Calu3 (cell line): Measurements from ENCODE around the gene C1orf35. TPM values are rescaled to one million over a fixed set of nuclear protein-coding genes. Genes with fewer than 3 reads are reported as not detected.
A peak's percentile ranks its signal among the peaks of the same experiment; 100 is the strongest.

ENCODE experiments used
- BruUV-seq: library from RNA; stranded (reverse); fragments of 400-500 nt; replicated peaks from 2 replicates; lab custom pipeline; 2021; lab: Mats Ljungman, UMichigan
- CTCF ChIA-PET: fragments of 300-600 bp; sonication (Branson Sonifier 250); formaldehyde crosslinking; loops from one replicate; lab custom pipeline; 2022; ENCODE audit warnings: antibody characterized with exemption; lab: Charles Lee
- DNase-seq: peaks from one replicate; pipeline ENCODE4 v3.0.0; 2022
- H3K27ac Mint-ChIP-seq: one replicate; pipeline ENCODE4 v1.8.0; 2022; ENCODE audit warnings: mixed read lengths; ENCODE audit not compliant: unreplicated experiment
- H3K27me3 Mint-ChIP-seq: one replicate; pipeline ENCODE4 v1.8.0; 2022; ENCODE audit warnings: mixed read lengths; ENCODE audit not compliant: unreplicated experiment
- H3K36me3 Mint-ChIP-seq: one replicate; pipeline ENCODE4 v1.8.0; 2022; ENCODE audit warnings: mild to moderate bottlenecking, moderate library complexity, mixed read lengths; ENCODE audit not compliant: insufficient read depth, unreplicated experiment
- H3K4me1 Mint-ChIP-seq: one replicate; pipeline ENCODE4 v1.8.0; 2022; ENCODE audit warnings: mild to moderate bottlenecking, low read depth, mixed read lengths; ENCODE audit not compliant: unreplicated experiment
- H3K4me3 Mint-ChIP-seq: one replicate; pipeline ENCODE4 v1.8.0; 2022; ENCODE audit warnings: mild to moderate bottlenecking, low read depth, moderate library complexity, mixed read lengths; ENCODE audit not compliant: unreplicated experiment
- H3K9me3 Mint-ChIP-seq: one replicate; pipeline ENCODE4 v1.8.0; 2022; ENCODE audit warnings: low read depth, mixed read lengths; ENCODE audit not compliant: unreplicated experiment
- intact Hi-C: fragments of 100-400 bp; cut with micrococcal nuclease; formaldehyde crosslinking; loops from one replicate; pipeline ENCODE4 v1.10.0; 2022; ENCODE audit not compliant: unreplicated experiment
- total RNA-seq: library from RNA; stranded (reverse); gene quantifications from 2 replicates; pipeline ENCODE4 v1.2.3, GENCODE V29; 2022
- TF ChIP-seq, protein P1 (sequence below): fragments of 200-600 bp; IDR thresholded peaks from one replicate; pipeline ENCODE4 v1.8.0; 2022; ENCODE audit warnings: antibody characterized with exemption; ENCODE audit not compliant: unreplicated experiment

Gene C1orf35
- total RNA-seq, 1 experiment from 2014 or later: 38.1 TPM

DNA sequence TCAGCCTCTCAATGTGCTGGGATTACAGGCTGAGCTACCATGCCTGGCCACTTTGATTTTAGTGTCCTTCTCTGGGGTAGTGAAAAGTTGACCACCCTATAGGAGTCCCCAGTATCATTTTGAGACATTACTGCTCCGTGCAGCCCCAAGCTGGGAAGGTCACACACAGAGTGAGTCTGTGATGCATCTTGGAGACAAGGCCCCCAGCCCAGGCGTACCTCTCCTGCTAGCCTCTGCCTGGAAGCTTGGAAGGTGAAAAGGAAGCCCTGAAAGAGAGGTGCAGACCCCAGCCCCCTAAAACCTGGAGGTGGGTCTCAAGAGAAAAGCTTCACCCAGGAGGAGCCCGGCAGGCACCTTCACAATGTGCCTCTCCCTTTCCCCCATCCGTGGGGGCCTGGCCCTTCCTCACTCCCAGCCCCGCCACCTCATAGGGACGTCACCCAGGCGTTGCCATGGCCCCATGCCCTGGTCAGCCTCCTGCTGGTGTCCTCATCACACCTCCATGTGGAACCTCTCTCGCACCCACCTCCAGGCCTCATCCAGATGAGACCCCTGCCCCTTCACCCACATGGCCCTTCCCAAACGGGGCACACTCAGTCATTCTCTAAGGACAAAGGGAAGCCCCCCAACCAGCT, 26.2 kb downstream of the C1orf35 start:
- Mint-ChIP-seq H3K4me3 (no peak overlapping the region), H3K27ac (peak overlapping the region; percentile 20), H3K9me3 (no peaks in the 10 kb centered on the region), H3K36me3 (peaks cover 28% of the 10 kb centered on the region), H3K4me1 (peaks cover 6% of the 10 kb centered on the region), H3K27me3 (peaks cover 60% of the 10 kb centered on the region)
- DNase-seq: no peak
- CTCF ChIA-PET: interaction anchor here (1.2 kb wide), 1 partner anchor 77 kb away, joined by 4 read pairs; no protein-coding TSS in a partner anchor
- intact Hi-C loops: no loop called here
- TF ChIP-seq, protein P1, sequence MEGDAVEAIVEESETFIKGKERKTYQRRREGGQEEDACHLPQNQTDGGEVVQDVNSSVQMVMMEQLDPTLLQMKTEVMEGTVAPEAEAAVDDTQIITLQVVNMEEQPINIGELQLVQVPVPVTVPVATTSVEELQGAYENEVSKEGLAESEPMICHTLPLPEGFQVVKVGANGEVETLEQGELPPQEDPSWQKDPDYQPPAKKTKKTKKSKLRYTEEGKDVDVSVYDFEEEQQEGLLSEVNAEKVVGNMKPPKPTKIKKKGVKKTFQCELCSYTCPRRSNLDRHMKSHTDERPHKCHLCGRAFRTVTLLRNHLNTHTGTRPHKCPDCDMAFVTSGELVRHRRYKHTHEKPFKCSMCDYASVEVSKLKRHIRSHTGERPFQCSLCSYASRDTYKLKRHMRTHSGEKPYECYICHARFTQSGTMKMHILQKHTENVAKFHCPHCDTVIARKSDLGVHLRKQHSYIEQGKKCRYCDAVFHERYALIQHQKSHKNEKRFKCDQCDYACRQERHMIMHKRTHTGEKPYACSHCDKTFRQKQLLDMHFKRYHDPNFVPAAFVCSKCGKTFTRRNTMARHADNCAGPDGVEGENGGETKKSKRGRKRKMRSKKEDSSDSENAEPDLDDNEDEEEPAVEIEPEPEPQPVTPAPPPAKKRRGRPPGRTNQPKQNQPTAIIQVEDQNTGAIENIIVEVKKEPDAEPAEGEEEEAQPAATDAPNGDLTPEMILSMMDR: no peak
- BruUV-seq: no TSS peak

DNA sequence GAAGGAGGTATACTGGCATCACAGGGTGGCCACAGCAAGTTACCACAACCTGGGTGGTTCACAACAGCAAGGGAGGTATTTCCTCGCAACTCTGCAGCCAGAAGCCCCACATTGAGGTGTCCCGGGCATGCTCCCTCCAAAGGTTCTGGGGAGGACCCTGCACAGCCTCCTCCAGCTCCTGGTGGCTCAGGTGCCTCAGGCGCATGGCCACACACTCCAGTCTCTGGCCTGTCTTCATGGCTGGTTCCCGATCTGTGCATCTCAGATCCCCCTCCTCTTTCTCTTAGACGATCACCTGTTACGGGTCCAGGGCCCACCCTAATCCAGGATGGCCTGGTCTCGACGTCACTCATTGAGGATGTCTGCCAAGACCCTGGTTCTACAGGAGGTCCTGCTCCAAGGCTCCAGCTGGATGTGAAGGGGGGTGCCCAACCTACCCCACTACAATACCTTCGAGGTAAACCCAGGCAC, 27.3 kb downstream of the C1orf35 start:
- H3K36me3 Mint-ChIP-seq: peaks cover 19% of the 10 kb centered on the region
- CTCF ChIA-PET: no interaction called here
- intact Hi-C loops: no loop called here
- DNase-seq: no peak
- H3K27ac Mint-ChIP-seq: no peak overlapping the region
- TF ChIP-seq, protein P1: no peak
- H3K4me1 Mint-ChIP-seq: no peaks in the 10 kb centered on the region
- H3K27me3 Mint-ChIP-seq: peaks cover 71% of the 10 kb centered on the region
- H3K4me3 Mint-ChIP-seq: no peak overlapping the region
- no TSS peak for BruUV-seq
- no peaks in the 10 kb centered on the region for H3K9me3 Mint-ChIP-seq

DNA sequence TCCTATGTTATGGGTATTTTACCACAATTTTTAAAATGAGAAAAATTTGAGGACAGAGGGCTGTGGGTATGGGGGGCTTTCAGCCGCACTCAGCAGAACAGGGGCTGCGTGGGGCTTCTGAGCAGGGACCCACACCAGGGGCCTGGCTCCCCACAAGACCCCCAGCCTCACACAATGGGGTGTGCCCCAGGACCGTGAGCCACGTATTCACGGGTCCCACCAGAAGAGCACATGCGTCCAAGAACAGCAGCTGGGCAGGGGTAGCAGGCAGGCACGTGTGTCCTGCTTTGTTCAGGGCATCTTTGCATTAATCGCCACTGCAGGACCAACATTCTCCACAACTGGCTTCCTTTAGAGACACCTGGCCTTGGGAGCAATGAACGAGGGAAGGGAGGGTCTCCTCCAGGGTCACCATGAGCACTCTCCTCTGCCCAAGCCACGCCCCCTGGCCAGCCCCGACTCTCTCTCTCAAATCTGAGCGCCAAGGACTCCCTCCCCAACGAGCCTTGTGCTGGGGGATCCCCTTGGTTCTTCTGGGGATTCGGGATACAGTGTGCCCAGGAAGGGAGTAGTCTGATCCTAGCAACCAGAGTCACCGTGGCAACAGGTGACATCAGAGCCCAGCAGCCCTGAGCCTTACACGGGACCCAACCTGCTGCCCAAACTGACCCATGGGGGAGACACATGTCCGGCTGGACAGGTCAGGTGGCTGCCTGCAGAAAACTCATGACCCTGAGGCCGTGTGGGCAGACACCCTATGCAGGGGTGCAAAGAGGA, 28.0 kb downstream of the C1orf35 start:
- H3K27me3 Mint-ChIP-seq: peaks cover 78% of the 10 kb centered on the region
- intact Hi-C loops: loop anchor here (5.0 kb wide), 1 partner anchor 78 kb away; no protein-coding TSS in a partner anchor
- BruUV-seq: no TSS peak

DNA sequence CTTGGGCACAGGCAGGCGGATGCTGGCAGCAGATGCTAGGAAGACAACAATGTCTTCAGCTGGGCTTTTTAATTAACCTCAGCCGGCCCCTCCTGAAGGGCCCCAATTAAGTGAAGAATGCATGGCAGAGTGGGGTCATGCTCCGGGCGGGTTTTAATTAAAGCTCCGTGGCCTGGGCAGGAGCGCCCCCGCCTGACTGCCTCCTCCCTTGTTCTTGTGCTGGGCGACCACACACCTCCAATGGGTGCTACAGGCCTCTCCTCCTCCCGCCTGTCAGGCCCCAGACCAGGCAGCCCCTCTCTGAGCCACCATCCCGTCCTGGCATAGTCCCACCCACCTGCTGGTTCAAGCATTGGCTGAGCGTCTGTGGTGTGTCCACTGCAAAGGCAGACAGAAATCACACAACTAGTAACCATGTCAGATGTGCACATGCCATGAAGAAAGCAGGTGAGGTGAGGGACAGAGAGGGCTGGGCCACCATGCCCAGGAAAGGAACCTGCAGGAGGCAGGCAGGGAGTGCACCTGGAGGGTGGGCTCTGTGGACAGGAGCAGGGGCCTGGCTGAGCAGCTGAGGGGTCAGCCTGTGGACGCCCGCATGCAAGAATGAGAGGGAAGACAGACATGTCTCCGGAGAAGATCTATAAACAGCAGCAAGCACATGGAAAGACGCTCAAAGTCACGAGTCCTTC, 29.1 kb downstream of the C1orf35 start:
- TF ChIP-seq, protein P1: no peak
- H3K9me3 Mint-ChIP-seq: no peaks in the 10 kb centered on the region
- intact Hi-C loops: loop anchor here (5.0 kb wide), 1 partner anchor 77 kb away; no protein-coding TSS in a partner anchor
- peaks cover 19% of the 10 kb centered on the region for H3K36me3 Mint-ChIP-seq
- H3K27ac Mint-ChIP-seq: no peak overlapping the region
- no peaks in the 10 kb centered on the region for H3K4me1 Mint-ChIP-seq
- H3K4me3 Mint-ChIP-seq: no peak overlapping the region
- BruUV-seq: no TSS peak
- peaks cover 89% of the 10 kb centered on the region for H3K27me3 Mint-ChIP-seq
- DNase-seq: peak; percentile 57
- CTCF ChIA-PET: interaction anchor here (0.9 to 1.1 kb wide), 4 partner anchors 8 to 75 kb away, joined by 3 to 7 read pairs (median 5); no protein-coding TSS in a partner anchor

More for the DNA sequence above, 28.0 kb downstream of the C1orf35 start:
- Mint-ChIP-seq H3K27ac (no peak overlapping the region), H3K4me3 (no peak overlapping the region), H3K36me3 (peaks cover 19% of the 10 kb centered on the region), H3K9me3 (no peaks in the 10 kb centered on the region), H3K4me1 (no peaks in the 10 kb centered on the region)
- CTCF ChIA-PET: no interaction called here
- DNase-seq: no peak
- TF ChIP-seq, protein P1: no peak
